Skeletal muscle satellite cell (primary cell): ENCODE results near the gene LOXL4.

Source experiments
- H3K27me3 ChIP-seq: 2 replicates; pipeline ENCODE4 v1.7.0; 2013; ENCODE audit warnings: low read length; ENCODE audit not compliant: control insufficient read depth, insufficient read depth
- H3K36me3 ChIP-seq: 2 replicates; pipeline ENCODE4 v1.7.0; 2013; ENCODE audit warnings: mild to moderate bottlenecking, control low read depth, low read length; ENCODE audit not compliant: insufficient read depth
- H3K4me1 ChIP-seq: 2 replicates; pipeline ENCODE4 v1.7.0; 2013; ENCODE audit warnings: low read length; ENCODE audit not compliant: control insufficient read depth, insufficient read depth
- H3K4me2 ChIP-seq: 2 replicates; pipeline ENCODE4 v1.7.0; 2013; ENCODE audit warnings: mild to moderate bottlenecking, low read length
- H3K4me3 ChIP-seq: 2 replicates; pipeline ENCODE4 v1.7.0; 2013; ENCODE audit warnings: low read length
- H3K9ac ChIP-seq: 2 replicates; pipeline ENCODE4 v1.7.0; 2013; ENCODE audit warnings: mild to moderate bottlenecking, low read depth, low read length, moderate library complexity
- H3K9me3 ChIP-seq: replicated peaks from 2 replicates; pipeline ENCODE4 v1.7.0; 2013; ENCODE audit warnings: mild to moderate bottlenecking, control low read depth, low read length

Gene LOXL4

DNA sequence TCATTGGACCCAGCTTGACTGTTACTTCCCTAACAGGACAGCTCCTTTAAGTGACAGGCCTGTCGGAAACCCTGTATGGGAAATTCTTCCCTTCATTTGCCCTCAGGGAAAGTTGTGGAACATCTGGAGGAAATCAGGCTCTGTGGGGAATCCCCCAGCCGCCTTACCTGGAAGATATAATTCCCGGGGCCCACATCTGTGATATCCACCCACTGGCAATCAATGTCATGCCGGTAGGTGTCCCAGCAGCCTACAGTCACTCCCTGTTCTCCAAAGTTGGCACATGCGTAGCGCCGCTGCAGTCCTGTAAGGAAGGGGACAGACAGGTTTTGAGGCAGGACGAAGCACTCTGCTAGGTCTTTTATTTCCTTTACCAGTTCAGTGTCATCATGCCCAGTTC is 16.6 kb downstream of the LOXL4 start:
- Histone ChIP-seq H3K4me2 (no peak overlapping the region), H3K9me3 (no peaks in the 10 kb centered on the region), H3K4me1 (no peaks in the 10 kb centered on the region), H3K36me3 (peaks cover 51% of the 10 kb centered on the region), H3K9ac (no peak overlapping the region), H3K27me3 (no peaks in the 10 kb centered on the region), H3K4me3 (no peak overlapping the region)

DNA sequence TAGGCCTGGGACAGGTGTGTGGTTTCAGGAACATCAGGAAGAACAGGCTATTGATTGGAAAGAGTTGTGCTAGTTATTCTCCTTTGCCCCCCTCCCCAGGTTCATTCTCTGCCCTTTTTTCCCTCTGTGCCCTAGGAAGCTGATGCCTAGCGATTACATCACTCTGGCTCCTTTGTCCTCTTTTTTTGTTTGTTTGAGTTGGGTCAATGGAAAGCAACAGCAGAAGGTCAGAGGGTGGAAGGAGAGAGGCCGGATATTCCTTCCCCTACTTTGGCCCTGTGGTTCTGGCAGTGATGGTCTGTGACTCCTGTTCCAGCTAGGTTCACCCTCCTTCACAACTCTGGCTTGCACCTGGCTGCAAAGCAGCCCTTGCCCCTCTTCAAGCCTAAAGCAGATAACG is 18.9 kb downstream of the LOXL4 start:
- Histone ChIP-seq H3K36me3 (peaks cover 66% of the 10 kb centered on the region), H3K4me2 (no peak overlapping the region), H3K4me3 (no peak overlapping the region)

DNA sequence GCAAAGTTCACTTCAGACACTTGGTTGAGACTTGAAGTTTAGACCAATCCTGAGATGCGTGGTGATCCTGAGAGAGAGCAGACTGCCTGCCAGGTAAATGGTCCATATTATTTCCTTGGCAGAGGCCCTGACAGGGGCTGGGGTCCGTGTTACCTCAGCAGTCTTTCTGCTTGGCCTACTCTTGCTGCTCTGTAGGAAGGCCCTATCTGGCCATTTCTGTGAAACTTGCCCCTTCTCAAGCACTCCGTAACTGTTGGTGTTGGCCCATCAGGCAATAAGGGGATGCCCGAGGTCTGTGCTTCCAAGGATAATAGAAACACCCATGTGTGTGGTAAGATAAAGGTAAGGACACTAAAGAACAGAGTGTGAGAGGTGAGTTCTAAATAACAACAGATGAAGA is 20.0 kb downstream of the LOXL4 start:
- Histone ChIP-seq H3K9ac (no peak overlapping the region), H3K4me3 (no peak overlapping the region), H3K9me3 (no peaks in the 10 kb centered on the region), H3K4me1 (no peaks in the 10 kb centered on the region), H3K4me2 (no peak overlapping the region), H3K27me3 (no peaks in the 10 kb centered on the region), H3K36me3 (peaks cover 70% of the 10 kb centered on the region)

More for the DNA sequence above, 18.9 kb downstream of the LOXL4 start:
- no peaks in the 10 kb centered on the region for H3K27me3 ChIP-seq
- no peak overlapping the region for H3K9ac ChIP-seq
- no peaks in the 10 kb centered on the region for H3K4me1 ChIP-seq
- H3K9me3 ChIP-seq = no peaks in the 10 kb centered on the region

DNA sequence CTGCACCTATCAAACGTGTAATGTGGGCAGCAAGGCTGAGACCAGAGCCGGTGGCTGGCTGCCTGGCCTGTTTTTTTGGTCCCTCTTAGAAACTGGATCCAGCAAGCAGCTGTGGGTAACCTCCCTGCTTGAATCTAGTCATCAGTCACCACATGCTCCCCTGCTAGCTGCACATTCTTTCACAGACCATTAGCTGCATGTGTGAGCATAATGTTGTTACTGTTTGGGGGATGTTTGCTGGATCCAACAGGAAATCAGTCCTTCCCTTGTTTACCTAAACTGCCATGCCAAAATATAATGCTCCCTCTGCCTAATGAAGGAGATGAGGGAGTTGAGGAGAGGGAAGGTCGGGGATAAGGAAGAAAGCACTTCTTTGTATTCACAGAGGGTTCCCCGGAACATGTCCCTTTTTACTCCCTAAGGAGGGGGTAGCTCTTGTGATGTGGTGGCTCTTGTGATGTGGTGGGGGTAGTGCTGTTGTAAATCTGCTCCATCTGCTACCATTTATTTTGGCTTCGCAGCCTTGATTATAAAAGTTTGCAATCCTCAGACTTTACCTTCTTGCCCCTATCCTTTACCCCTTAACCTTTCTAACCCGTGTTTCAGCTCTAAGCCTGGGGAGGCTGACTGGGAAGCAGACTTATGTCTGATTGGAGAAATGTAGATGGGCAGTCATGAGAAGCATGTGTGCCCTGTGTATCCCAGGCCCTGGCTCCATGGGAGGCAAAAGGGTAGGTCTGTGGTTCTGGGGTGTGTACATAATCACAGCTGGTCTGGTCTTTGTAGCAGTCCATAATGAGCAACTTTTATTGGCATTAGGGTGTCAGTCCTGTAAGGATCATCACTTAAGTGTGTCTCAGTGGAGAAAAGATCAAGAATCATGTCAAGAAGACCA is 20.8 kb downstream of the LOXL4 start:
- Histone ChIP-seq H3K9me3 (no peaks in the 10 kb centered on the region), H3K4me3 (no peak overlapping the region), H3K9ac (no peak overlapping the region), H3K36me3 (peaks cover 70% of the 10 kb centered on the region), H3K4me1 (no peaks in the 10 kb centered on the region), H3K4me2 (no peak overlapping the region), H3K27me3 (no peaks in the 10 kb centered on the region)

DNA sequence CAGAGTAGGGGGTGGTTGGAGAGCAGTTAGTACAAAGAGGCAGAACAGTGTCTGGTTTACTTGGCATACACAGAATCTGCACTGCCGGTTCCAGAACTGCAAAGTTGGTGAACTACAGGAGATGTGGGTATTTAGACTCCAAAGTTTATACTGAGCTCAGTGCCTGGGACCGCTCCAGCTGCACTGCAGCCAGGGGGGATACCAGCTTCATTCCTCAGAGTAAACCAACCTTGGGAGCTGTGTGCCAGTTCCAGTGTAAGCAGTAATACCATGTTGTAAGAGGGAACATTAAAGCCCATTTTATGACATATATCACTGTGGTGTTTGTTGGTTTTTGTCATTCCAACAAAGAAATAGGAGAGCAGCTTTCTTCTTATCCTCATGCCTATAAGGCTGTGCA is 23.4 kb downstream of the LOXL4 start:
- H3K4me3 ChIP-seq = no peak overlapping the region
- H3K4me2 ChIP-seq = no peak overlapping the region
- H3K9me3 ChIP-seq = no peaks in the 10 kb centered on the region
- H3K36me3 ChIP-seq = peaks cover 49% of the 10 kb centered on the region
- no peaks in the 10 kb centered on the region for H3K4me1 ChIP-seq
- H3K27me3 ChIP-seq = no peaks in the 10 kb centered on the region
- no peak overlapping the region for H3K9ac ChIP-seq

DNA sequence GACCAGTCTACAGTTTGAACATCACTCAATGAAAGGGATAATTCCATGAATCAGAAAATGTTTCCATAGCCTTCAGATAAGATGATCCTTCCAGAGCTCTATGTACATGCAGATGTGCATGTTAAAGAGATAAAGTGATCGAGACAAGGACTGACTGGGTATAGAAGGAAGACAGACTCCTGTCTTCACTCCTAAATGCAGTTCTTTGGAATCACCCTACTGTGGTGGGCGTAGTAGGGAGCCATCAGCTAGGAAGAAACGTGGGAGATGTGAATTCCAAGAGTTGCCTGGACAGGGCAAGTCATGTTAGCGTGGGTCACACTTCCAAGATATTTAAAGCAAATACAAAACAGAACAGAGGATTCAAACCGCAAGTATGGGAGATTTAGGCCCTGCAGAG is 23.9 kb downstream of the LOXL4 start:
- Histone ChIP-seq H3K27me3 (no peaks in the 10 kb centered on the region), H3K4me1 (no peaks in the 10 kb centered on the region), H3K36me3 (peaks cover 44% of the 10 kb centered on the region), H3K4me3 (no peak overlapping the region), H3K9me3 (no peaks in the 10 kb centered on the region), H3K4me2 (no peak overlapping the region), H3K9ac (no peak overlapping the region)

DNA sequence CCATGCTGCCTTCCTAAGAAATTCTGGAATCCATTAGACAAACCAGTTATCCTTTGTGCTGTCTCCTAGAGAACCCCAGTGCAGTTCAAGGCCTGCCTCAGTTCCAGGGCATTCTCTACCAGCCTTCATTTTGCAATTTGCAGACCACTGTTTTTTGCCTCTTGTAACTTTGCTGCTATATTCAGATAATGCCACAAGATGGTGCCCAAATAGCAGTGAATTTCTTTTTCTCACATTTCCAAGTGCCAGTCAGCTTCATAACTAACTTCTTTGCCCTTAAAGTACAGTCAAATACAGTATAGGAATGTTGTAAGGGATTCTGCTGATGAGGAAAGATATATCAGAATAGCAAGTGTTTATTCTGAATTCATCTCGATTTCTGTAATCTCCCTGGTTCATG is 25.2 kb downstream of the LOXL4 start:
- H3K36me3 ChIP-seq = peaks cover 33% of the 10 kb centered on the region
- no peaks in the 10 kb centered on the region for H3K4me1 ChIP-seq
- no peaks in the 10 kb centered on the region for H3K9me3 ChIP-seq
- H3K9ac ChIP-seq = no peak overlapping the region
- no peak overlapping the region for H3K4me3 ChIP-seq
- no peaks in the 10 kb centered on the region for H3K27me3 ChIP-seq
- H3K4me2 ChIP-seq = no peak overlapping the region

DNA sequence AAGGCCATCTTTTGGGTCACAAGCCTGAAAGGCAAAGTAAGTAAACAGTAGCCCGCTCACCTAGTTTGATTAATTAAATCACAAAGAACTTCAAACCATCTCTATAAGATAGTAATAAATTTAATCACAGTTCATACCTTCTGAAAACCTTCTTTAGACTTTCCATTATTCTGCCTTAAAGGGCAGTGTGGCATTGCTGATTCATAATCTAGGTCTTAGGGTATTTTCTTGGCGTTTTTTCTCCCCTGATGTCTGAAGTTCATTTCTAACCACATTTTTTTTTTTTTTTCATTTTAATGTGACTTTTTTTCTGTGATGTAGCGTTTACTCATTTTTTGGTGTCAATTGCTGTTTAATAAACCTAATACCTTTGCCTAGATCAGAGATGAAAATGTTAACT is 27.5 kb downstream of the LOXL4 start:
- Histone ChIP-seq H3K27me3 (no peaks in the 10 kb centered on the region), H3K4me1 (no peaks in the 10 kb centered on the region), H3K9ac (no peak overlapping the region), H3K4me3 (no peak overlapping the region), H3K4me2 (no peak overlapping the region), H3K36me3 (peaks cover 43% of the 10 kb centered on the region), H3K9me3 (no peaks in the 10 kb centered on the region)

DNA sequence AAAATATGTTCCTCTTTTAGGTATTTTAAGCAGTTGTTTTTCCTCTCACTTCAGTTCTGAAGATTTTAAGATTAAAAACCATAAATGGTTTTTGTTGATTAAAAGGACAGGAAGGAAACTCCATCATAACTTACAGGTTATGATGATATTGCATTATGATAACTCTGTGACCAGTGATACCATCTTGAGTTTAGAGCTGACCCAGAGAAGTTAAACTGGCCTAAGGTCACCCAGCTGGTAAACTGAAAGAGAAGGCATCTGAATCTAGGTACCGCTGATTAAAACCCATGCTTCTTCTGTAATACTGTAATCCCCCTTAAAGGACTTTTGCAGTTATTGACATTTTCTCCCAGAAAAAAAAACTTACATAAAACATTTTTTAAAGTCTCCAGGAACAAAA is 29.6 kb downstream of the LOXL4 start:
- Histone ChIP-seq H3K9ac (no peak overlapping the region), H3K36me3 (peaks cover 33% of the 10 kb centered on the region), H3K4me2 (no peak overlapping the region), H3K9me3 (no peaks in the 10 kb centered on the region), H3K27me3 (no peaks in the 10 kb centered on the region), H3K4me3 (no peak overlapping the region), H3K4me1 (no peaks in the 10 kb centered on the region)

DNA sequence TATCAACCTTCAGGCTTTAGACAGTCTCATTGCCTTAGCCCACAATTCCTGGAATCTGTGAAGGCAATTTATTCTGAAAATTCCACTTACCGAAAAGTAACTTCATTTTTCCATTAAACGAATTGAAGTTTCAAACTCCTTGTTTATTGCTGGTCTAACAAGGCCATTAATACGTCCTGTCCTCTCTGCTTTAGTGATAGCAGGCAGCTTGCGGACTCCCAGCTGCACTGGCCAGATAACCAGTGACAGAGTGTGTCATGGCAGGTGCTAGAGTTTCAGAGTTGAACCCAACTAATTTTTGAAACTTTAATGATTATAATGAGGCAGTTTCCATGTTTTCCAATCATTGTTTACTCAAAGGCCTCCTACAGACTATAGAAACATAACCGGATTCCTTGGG is 31.1 kb downstream of the LOXL4 start:
- Histone ChIP-seq H3K4me1 (no peaks in the 10 kb centered on the region), H3K27me3 (no peaks in the 10 kb centered on the region), H3K4me3 (no peak overlapping the region), H3K36me3 (peaks cover 31% of the 10 kb centered on the region), H3K9ac (no peak overlapping the region), H3K9me3 (no peaks in the 10 kb centered on the region), H3K4me2 (no peak overlapping the region)

DNA sequence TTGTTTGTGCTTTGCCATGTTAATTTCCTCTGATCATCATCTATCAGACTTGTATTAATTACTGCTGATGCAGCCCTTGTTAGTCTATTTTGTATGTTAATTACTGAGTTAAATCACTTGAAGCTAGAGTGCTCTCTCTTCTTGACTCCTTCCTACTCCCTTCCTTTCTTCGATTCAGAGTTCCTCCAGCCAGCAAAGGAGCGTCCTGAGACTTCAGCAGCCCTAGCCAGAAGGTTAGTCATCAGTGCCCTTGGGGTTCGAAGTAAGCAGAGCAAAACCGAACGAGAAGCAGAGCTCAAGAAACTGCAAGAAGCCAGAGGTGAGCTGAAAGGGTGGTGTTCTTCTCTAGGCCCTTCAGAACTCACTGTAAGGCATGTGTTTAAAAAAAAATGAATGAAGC is 32.1 kb downstream of the LOXL4 start:
- Histone ChIP-seq H3K36me3 (peaks cover 36% of the 10 kb centered on the region), H3K27me3 (no peaks in the 10 kb centered on the region), H3K9me3 (no peaks in the 10 kb centered on the region), H3K4me1 (no peaks in the 10 kb centered on the region), H3K4me2 (no peak overlapping the region), H3K9ac (no peak overlapping the region), H3K4me3 (no peak overlapping the region)

DNA sequence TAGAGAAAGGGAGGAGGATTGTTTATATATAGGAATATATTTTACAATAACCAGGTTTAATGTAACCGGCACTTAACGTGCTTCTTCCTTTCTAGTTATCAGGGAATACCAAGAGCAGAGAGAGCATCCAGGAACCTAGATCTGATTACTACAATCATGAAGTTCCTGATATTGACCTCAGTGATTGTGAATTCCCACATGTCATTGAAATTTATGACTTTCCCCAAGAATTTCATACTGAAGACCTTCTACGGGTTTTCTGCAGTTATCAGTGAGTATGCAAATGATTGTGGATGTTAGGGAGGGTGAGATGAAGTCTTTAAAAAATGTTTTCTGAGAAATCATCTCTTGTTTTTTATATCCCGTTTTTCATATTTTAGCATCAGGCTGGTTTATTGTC is 36.6 kb downstream of the LOXL4 start:
- Histone ChIP-seq H3K4me3 (no peak overlapping the region), H3K36me3 (peaks cover 22% of the 10 kb centered on the region), H3K4me2 (no peak overlapping the region), H3K9me3 (no peaks in the 10 kb centered on the region), H3K9ac (no peak overlapping the region), H3K4me1 (no peaks in the 10 kb centered on the region), H3K27me3 (no peaks in the 10 kb centered on the region)
